Esophagus squamous epithelium (tissue), 5 donors: Measurements from ENCODE around the gene LYPLA2. TPM values are rescaled to one million over a fixed set of nuclear protein-coding genes. Genes with fewer than 3 reads are reported as not detected.
A peak's percentile ranks its signal among the peaks of the same experiment; 100 is the strongest.
"Not testable (repeated sequence)": the region's sequence is repeated elsewhere in the genome, so short reads cannot be mapped to it uniquely, and the experiment has no call there.

Experiments
- DNase-seq: peaks from one replicate; lab custom pipeline; 2025; lab: John Stamatoyannopoulos, UW
- H3K27ac ChIP-seq, 4 donors: fragments of 200-600 bp; sonication (generic); one replicate each; pipeline ENCODE4 v1.5.1; 2016 to 2019; ENCODE audit warnings: mild to moderate bottlenecking in 1 of 4
- H3K27me3 ChIP-seq, 4 donors: fragments of 200-600 bp; sonication (generic); 1 replicate in 3 of 4; 2 replicates in 1 of 4; pipeline versions ENCODE4 v1.5.1 to v1.6.0; 2017 to 2021; ENCODE audit warnings: antibody characterized with exemption in 1 of 4
- H3K36me3 ChIP-seq, 3 donors: fragments of 200-600 bp; sonication (generic); one replicate each; pipeline ENCODE4 v1.5.1; 2016 to 2019
- H3K4me1 ChIP-seq, 3 donors: fragments of 200-600 bp; sonication (generic); one replicate each; pipeline ENCODE4 v1.5.1; 2017 to 2019
- H3K4me3 ChIP-seq, 4 donors: fragments of 200-600 bp; sonication (generic); 1 replicate in 3 of 4; 2 replicates in 1 of 4; pipeline ENCODE4 v1.5.1; 2016 to 2019; ENCODE audit warnings: mild to moderate bottlenecking in 2 of 4, moderate library complexity in 1 of 4
- H3K9me3 ChIP-seq, 3 donors: fragments of 200-600 bp; sonication (generic); one replicate each; pipeline ENCODE4 v1.5.1; 2016 to 2019
- CTCF ChIP-seq, 6 experiments: fragments of 450-650 bp in 4 of 6; fragments of 200-600 bp in 2 of 6; sonication (generic) in 2 of 6; IDR thresholded peaks; one replicate each; pipeline ENCODE4 v1.5.1; 2016 to 2019; ENCODE audit warnings: antibody characterized with exemption in 6 of 6, mild to moderate bottlenecking in 4 of 6, moderate library complexity in 4 of 6
- POLR2A ChIP-seq, 4 donors: fragments of 450-650 bp; IDR thresholded peaks; one replicate each; pipeline ENCODE4 v1.6.1; 2017; ENCODE audit warnings: antibody characterized with exemption in 4 of 4, mild to moderate bottlenecking in 4 of 4, moderate library complexity in 3 of 4
- WGBS, 2 donors: methylation state at CpG; one replicate each; pipeline ENCODE4 v1.1.5; 2018; 5-methylcytosine and 5-hydroxymethylcytosine counted together
- intact Hi-C: fragments of 100-400 bp; cut with DNase I; formaldehyde crosslinking; loops from one replicate; pipeline ENCODE4 v1.15.0; 2022
- total RNA-seq, 4 donors: library from RNA; depleted of rRNA; stranded (reverse); fragments of >200 nt; gene quantifications; one replicate each; pipeline ENCODE4 v1.1.0, GENCODE V29; 2016
- donor health status: DM: yes; HTN: yes; CAD: no.

LYPLA2 gene
- total RNA-seq, 4 donors from 2014 or later, result 51.9 to 75.5 (median 64.4) TPM

- no peak for TF ChIP-seq POLR2A (IDR thresholded peaks at IDR 0.05)
- peaks cover 30 to 67% (median 30%) of the 10 kb centered on the region in 3 donors for H3K4me1 ChIP-seq
These were observed 3.2 kb downstream of the LYPLA2 start for GRCh38 chr1:23793861-23794731.

DNA sequence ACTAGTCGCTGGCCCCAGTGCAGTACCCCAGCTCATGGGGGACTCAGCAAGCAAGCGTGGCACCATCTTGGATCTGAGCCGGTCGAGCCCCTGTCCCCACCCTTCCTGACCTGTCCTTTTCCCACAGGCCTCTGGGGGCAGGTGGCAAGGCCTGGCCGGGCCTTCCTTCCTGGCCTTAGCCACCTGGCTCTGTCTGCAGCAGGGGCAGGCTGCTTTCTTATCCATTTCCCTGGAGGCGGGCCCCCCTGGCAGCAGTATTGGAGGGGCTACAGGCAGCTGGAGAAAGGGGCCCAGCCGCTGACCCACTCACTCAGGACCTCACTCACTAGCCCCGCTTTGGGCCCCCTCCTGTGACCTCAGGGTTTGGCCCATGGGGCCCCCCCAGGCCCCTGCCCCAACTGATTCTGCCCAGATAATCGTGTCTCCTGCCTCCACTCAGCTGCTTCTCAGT is 3.8 kb downstream of the LYPLA2 start:
- 87 to 91% methylated on average over 3 to 5 of the region's 9 CpGs for WGBS, 2 donors
- peaks cover 11 to 63% (median 30%) of the 10 kb centered on the region in 3 donors for H3K36me3 ChIP-seq
- H3K9me3 ChIP-seq, H3K27ac ChIP-seq, H3K27me3 ChIP-seq, DNase-seq, intact Hi-C loops, H3K4me3 ChIP-seq: not testable (repeated sequence)
- H3K4me1 ChIP-seq, result peaks cover 32 to 74% (median 37%) of the 10 kb centered on the region in 3 donors

More at GRCh38 chr1:23793861-23794731, 3.2 kb downstream of the LYPLA2 start:
- DNase-seq, result no peak
- intact Hi-C loops, result no loop called here
- WGBS, 2 donors, result 60 to 72% methylated on average over 2 to 8 of the region's 21 CpGs
- Histone ChIP-seq H3K27ac (peak overlapping the region in 2 of 4 donors; percentile 16 to 29), H3K9me3 (no peaks in the 10 kb centered on the region), H3K27me3 (no peaks in the 10 kb centered on the region), H3K4me3 (no peak overlapping the region), H3K36me3 (peaks cover 11 to 66% (median 30%) of the 10 kb centered on the region in 3 donors)

- intact Hi-C loops, result no loop called here
- H3K4me1 ChIP-seq, result peaks cover 32 to 70% (median 32%) of the 10 kb centered on the region in 3 donors
These were observed 4.9 kb downstream of the LYPLA2 start for GRCh38 chr1:23795676-23796465.

DNA sequence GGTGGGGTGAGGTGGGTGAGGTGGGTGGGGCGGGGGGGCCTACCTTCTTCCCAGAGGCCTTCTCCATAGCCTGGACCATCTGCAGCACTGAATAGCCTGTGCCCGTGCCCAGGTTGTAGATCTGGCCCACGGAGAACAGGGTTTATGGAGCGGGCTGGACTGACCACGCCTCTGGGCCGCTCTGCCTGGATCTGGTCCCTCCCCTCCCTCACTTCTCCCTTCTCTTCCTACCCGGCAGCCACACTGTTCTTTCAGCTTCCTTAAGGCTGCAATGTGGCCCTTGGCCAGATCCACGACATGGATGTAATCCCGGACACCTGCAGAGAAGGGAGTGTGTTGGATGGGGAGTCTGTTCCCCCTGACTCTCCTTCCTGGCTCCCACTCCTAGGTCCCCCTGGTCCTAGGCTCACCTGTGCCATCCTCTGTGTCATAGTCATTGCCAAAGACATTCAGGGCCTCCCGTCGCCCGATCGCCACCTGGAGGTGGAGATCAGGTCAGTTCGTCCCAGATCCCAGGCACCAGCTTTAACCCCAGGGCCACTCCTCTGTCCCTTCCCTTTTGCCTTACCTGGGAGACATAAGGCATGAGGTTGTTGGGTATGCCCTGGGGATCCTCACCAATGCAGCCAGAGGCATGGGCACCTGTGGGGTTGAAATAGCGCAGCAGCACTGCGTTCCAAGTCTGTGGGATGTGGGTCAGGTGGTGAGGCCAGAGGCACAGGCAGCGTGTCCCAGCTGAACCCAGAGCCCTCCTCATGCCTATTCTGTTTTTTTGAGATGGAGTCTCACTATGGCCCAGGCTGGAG is 5.7 kb downstream of the LYPLA2 start:
- Histone ChIP-seq H3K4me1 (peaks cover 37 to 72% (median 39%) of the 10 kb centered on the region in 3 donors), H3K27ac (peak overlapping the region in 1 of 4 donors; percentile 5), H3K27me3 (no peaks in the 10 kb centered on the region), H3K4me3 (no peak overlapping the region), H3K9me3 (no peaks in the 10 kb centered on the region), H3K36me3 (peaks cover 11 to 63% (median 30%) of the 10 kb centered on the region in 3 donors)
- peak in 1 of 6 experiments; percentile 20 for TF ChIP-seq CTCF (IDR thresholded peaks at IDR 0.05)
- no peak for TF ChIP-seq POLR2A (IDR thresholded peaks at IDR 0.05)
- intact Hi-C loops, result no loop called here
- WGBS, 2 donors, result 67 to 80% methylated on average over 12 to 14 of the region's 17 CpGs
- no peak for DNase-seq

More at GRCh38 chr1:23795676-23796465, 4.9 kb downstream of the LYPLA2 start:
- no peak for TF ChIP-seq CTCF (IDR thresholded peaks at IDR 0.05)
- TF ChIP-seq POLR2A (IDR thresholded peaks at IDR 0.05), result no peak
- 54% methylated on average over 2 of the region's 16 CpGs; no CpG with 5 or more reads in 1 of the 2 donors for WGBS, 2 donors
- no peak overlapping the region for H3K4me3 ChIP-seq
- no peak for DNase-seq
- H3K9me3 ChIP-seq, result no peaks in the 10 kb centered on the region
- peak overlapping the region in 1 of 4 donors; percentile 5 for H3K27ac ChIP-seq
- H3K36me3 ChIP-seq, result peaks cover 11 to 63% (median 30%) of the 10 kb centered on the region in 3 donors
- H3K27me3 ChIP-seq, result no peaks in the 10 kb centered on the region

DNA sequence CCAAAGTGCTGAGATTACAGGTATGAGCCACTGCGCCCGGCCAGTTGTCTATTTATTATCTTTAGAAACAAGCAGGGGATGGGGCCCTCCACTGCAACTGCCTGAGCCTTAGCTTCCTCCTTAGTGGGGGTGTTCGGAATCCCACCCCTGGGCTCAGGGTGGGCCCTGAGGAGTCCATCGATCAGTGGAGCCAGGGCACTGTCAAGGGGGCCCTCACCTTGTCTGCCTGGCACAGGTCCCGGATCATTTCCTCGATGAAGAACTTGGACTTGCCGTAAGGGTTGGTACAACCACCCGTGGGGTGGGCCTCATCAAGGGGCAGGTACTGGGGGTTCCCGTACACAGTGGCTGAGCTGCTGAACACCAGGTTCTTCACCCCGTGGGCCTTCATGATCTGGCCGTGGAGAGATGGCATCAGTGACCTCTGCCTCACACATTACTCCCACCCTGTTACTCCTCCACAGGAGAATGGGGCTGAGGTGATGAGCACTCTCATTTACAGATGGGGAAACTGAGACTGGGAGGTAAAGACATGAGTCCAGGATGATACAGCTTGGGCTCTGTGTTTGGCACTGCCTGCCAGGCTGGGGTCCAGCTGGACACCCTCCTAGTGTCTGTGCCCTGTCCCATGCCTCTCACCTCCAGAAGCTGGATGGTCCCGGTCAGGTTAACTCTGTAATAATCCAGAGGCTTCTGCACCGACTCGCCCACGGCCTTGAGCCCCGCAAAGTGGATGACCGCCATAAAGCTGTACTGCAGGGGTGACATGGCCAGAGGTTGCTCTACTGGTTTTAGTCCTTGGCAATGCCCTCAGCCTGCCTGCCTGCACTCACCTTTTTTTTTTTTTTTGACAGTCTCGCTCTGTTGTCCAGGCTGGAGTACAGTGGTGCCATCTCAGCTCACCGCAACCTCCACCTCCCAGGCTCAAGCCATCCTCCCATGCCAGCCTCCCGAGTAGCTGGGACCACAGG is 6.8 kb downstream of the LYPLA2 start:
- no peaks in the 10 kb centered on the region for H3K27me3 ChIP-seq
- H3K4me1 ChIP-seq, result peaks cover 28 to 66% (median 32%) of the 10 kb centered on the region in 3 donors
- H3K36me3 ChIP-seq, result peaks cover 11 to 62% (median 30%) of the 10 kb centered on the region in 3 donors
- H3K27ac ChIP-seq, result peak overlapping the region in 3 of 4 donors; percentile 92 to 97 (median 96)
- 83 to 85% methylated on average over 4 to 14 of the region's 20 CpGs for WGBS, 2 donors
- H3K4me3 ChIP-seq, result peak overlapping the region in 1 of 4 donors; percentile 88
- intact Hi-C loops, result no loop called here
- no peaks in the 10 kb centered on the region for H3K9me3 ChIP-seq
- TF ChIP-seq POLR2A (IDR thresholded peaks at IDR 0.05) (no peak), CTCF (IDR thresholded peaks at IDR 0.05) (no peak)
- no peak for DNase-seq
